Measurements from ENCODE around the gene PXT1.

DNA sequence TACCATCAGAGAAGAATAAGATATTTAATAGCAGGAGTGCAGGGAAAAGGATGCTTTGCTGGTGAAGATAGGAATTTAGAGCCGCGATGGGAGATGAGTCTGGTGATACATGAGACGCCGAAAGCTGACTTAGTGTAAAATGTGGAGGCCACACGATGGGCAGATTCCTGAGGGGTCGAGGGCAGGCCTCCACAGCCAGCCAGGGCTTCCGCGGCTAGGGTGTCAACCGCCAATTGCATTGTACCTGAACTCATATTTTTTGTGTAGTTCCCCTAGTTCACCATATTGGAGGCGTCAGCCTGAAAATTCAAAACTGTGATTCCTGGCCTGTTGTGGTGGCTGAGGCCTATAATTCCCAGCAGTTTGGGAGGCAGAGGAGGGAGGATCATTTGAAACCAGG, 63.7 kb downstream of the PXT1 start:
- TF ChIP-seq, protein P1, sequence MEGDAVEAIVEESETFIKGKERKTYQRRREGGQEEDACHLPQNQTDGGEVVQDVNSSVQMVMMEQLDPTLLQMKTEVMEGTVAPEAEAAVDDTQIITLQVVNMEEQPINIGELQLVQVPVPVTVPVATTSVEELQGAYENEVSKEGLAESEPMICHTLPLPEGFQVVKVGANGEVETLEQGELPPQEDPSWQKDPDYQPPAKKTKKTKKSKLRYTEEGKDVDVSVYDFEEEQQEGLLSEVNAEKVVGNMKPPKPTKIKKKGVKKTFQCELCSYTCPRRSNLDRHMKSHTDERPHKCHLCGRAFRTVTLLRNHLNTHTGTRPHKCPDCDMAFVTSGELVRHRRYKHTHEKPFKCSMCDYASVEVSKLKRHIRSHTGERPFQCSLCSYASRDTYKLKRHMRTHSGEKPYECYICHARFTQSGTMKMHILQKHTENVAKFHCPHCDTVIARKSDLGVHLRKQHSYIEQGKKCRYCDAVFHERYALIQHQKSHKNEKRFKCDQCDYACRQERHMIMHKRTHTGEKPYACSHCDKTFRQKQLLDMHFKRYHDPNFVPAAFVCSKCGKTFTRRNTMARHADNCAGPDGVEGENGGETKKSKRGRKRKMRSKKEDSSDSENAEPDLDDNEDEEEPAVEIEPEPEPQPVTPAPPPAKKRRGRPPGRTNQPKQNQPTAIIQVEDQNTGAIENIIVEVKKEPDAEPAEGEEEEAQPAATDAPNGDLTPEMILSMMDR (IDR thresholded peaks at IDR 0.05): no peak
- TF ChIP-seq POLR2A (IDR thresholded peaks at IDR 0.05): no peak
